Measurements from ENCODE around the gene PBX3. TPM values are rescaled to one million over a fixed set of nuclear protein-coding genes. Genes with fewer than 3 reads are reported as not detected.

The PBX3 gene
- total and polyA plus RNA-seq, 10 of the 15 experiments (the other 5 are each of a cell fraction or from before 2014, with no cell fraction given), result 6.7 to 146 (median 22.2) TPM

- in situ Hi-C loops (cut with MboI), result no loop called here
- intact Hi-C loops (cut with micrococcal nuclease; ENCODE audit: unreplicated experiment), result loop anchor here (10.0 kb wide), 1 partner anchor 124 kb away; no protein-coding TSS in a partner anchor
- Histone ChIP-seq H3K27me3 (replicated peaks in 1 of 2; ENCODE audit: control insufficient read depth in 2 of 2, insufficient read depth in 2 of 2, low read length in 1 of 2) (no peaks in the 10 kb centered on the region), H3K4me2 (ENCODE audit: control insufficient read depth, insufficient read depth) (no peak overlapping the region), H3K9me3 (replicated peaks; ENCODE audit: control insufficient read depth, insufficient read depth, low read length) (no peaks in the 10 kb centered on the region), H4K20me1 (ENCODE audit: control insufficient read depth, insufficient read depth) (no peaks in the 10 kb centered on the region), H3K27ac (ENCODE audit: control insufficient read depth, insufficient read depth) (no peak overlapping the region), H3K36me3 (ENCODE audit: control insufficient read depth in 2 of 2, insufficient read depth in 2 of 2, low read length in 1 of 2) (no peaks in the 10 kb centered on the region), H3K9ac (ENCODE audit: control insufficient read depth, insufficient read depth, low read length) (no peak overlapping the region), H3K4me1 (ENCODE audit: control insufficient read depth, insufficient read depth, low read length) (peaks cover 7% of the 10 kb centered on the region; the same call in 1 of the 2 replicates), H2AFZ (ENCODE audit: control insufficient read depth, low read depth, low read length) (no peak overlapping the region), H3K79me2 (ENCODE audit: control insufficient read depth, insufficient read depth, low read length) (peaks cover 86% of the 10 kb centered on the region), H3K4me3 (no peak overlapping the region)
- RAD21 ChIA-PET (ENCODE audit: unreplicated experiment), result interaction anchor here (1.8 kb wide), 1 partner anchor 10 kb away, joined by 5 read pairs; no protein-coding TSS in a partner anchor
- FAIRE-seq, result no peak
- BruUV-seq (replicated peaks), result no TSS peak
- 96% methylated on average over 1 of the region's 1 CpG for WGBS (ENCODE audit: insufficient coverage, insufficient replicate concordance, low lambda C conversion rate, missing lambda C conversion rate)
- SMC1A ChIA-PET (ENCODE audit: uncharacterized antibody, unreplicated experiment), result interaction anchor here (0.7 to 1.9 kb wide), 6 partner anchors 10 to 202 kb away, joined by 3 to 4 read pairs (median 4); no protein-coding TSS in a partner anchor
- POLR2A ChIA-PET, result no interaction called here
- no peak for ATAC-seq
- no peak for DNase-seq (ENCODE audit: low read depth, low spot score)
- CTCF ChIA-PET, result interaction anchor here (1.1 to 1.8 kb wide), 4 partner anchors 9 to 202 kb away, joined by 3 to 6 read pairs (median 4); no protein-coding TSS in a partner anchor
- TF ChIP-seq ELK1 (IDR thresholded peaks at IDR 0.05; ENCODE audit: low read depth, low read length) (no peak), EGR1 (IDR thresholded peaks at IDR 0.05; ENCODE audit: borderline replicate concordance in 1 of 2, low read depth in 2 of 2, low read length in 2 of 2) (no peak), ZBTB11 (CRISPR knock-in tag; IDR thresholded peaks at IDR 0.05) (no peak), RFX5 (IDR thresholded peaks at IDR 0.05; ENCODE audit: low read depth, low read length) (no peak), BCL3 (IDR thresholded peaks at IDR 0.05; ENCODE audit: borderline replicate concordance, insufficient read depth, low read depth, low read length, poor library complexity, severe bottlenecking) (no peak), CREB1 (IDR thresholded peaks at IDR 0.05; ENCODE audit: low read depth) (no peak), FOS (IDR thresholded peaks at IDR 0.05; ENCODE audit: borderline replicate concordance, extremely low read depth, insufficient read length) (no peak), MTA2 (IDR thresholded peaks at IDR 0.05; ENCODE audit: low read depth) (no peak), SMC3 (IDR thresholded peaks at IDR 0.05; ENCODE audit: borderline replicate concordance, low read length) (no peak), CEBPB (IDR thresholded peaks at IDR 0.05; ENCODE audit: borderline replicate concordance in 1 of 2, low read depth in 2 of 2, low read length in 2 of 2) (no peak)
- TF ChIP-seq, protein P1, sequence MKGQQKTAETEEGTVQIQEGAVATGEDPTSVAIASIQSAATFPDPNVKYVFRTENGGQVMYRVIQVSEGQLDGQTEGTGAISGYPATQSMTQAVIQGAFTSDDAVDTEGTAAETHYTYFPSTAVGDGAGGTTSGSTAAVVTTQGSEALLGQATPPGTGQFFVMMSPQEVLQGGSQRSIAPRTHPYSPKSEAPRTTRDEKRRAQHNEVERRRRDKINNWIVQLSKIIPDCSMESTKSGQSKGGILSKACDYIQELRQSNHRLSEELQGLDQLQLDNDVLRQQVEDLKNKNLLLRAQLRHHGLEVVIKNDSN (IDR thresholded peaks at IDR 0.05; ENCODE audit: borderline replicate concordance, extremely low read length, insufficient read depth, low read depth, low read length), result no peak
- TF ChIP-seq, protein P2, sequence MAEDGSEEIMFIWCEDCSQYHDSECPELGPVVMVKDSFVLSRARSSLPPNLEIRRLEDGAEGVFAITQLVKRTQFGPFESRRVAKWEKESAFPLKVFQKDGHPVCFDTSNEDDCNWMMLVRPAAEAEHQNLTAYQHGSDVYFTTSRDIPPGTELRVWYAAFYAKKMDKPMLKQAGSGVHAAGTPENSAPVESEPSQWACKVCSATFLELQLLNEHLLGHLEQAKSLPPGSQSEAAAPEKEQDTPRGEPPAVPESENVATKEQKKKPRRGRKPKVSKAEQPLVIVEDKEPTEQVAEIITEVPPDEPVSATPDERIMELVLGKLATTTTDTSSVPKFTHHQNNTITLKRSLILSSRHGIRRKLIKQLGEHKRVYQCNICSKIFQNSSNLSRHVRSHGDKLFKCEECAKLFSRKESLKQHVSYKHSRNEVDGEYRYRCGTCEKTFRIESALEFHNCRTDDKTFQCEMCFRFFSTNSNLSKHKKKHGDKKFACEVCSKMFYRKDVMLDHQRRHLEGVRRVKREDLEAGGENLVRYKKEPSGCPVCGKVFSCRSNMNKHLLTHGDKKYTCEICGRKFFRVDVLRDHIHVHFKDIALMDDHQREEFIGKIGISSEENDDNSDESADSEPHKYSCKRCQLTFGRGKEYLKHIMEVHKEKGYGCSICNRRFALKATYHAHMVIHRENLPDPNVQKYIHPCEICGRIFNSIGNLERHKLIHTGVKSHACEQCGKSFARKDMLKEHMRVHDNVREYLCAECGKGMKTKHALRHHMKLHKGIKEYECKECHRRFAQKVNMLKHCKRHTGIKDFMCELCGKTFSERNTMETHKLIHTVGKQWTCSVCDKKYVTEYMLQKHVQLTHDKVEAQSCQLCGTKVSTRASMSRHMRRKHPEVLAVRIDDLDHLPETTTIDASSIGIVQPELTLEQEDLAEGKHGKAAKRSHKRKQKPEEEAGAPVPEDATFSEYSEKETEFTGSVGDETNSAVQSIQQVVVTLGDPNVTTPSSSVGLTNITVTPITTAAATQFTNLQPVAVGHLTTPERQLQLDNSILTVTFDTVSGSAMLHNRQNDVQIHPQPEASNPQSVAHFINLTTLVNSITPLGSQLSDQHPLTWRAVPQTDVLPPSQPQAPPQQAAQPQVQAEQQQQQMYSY (CRISPR knock-in tag; IDR thresholded peaks at IDR 0.05), result no peak
These were observed 13.4 kb downstream of the PBX3 start for GRCh38 chr9:125760537-125760936.
